Fibroblast of gingiva (primary cell): ENCODE results near the gene R3HDM1.
"Not testable (repeated sequence)": the region's sequence is repeated elsewhere in the genome, so short reads cannot be mapped to it uniquely, and the experiment has no call there.

ENCODE experiments used
- DNase-seq: peaks from one replicate; pipeline ENCODE4 v3.0.0-alpha.2; 2011; ENCODE audit warnings: low read depth

R3HDM1 gene

DNA sequence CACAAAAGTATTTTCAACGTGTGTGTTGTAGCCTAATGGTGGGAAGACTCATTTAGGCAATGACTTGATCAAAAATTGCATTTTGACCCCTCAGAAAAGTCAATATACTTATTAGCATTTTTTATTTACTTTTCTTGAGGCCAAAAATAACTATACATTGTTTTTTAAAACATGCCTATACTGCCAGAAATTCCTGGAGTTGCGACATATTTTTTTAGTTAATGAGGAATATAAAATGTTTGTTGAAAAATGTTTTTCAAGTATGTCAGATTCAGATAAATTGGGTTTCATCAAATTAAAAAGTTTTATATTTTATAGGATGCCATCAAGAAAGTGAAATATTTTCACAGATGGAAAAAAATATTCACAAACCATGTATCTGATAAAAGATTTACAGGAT lies 39.6 kb downstream of the R3HDM1 start:
- DNase-seq: no peak

DNA sequence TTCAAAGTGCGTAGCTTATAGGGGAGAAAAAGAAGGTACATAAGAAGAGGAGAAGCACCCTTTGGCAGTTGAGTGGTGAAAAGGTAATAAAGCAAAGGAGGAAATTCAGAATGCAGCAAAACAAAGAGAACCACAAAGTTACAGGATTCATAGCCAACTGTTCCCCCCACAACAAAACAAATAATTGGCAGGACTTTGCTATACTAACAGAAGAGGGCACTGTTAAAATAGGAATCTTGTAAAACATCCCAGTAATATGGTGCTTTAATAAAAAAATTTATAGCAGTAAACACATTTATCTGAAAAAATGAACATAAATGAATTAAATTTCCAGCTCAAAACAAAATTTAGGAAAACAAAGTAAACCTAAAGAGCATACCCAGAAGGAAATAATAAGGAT lies 42.3 kb downstream of the R3HDM1 start:
- DNase-seq: no peak

DNA sequence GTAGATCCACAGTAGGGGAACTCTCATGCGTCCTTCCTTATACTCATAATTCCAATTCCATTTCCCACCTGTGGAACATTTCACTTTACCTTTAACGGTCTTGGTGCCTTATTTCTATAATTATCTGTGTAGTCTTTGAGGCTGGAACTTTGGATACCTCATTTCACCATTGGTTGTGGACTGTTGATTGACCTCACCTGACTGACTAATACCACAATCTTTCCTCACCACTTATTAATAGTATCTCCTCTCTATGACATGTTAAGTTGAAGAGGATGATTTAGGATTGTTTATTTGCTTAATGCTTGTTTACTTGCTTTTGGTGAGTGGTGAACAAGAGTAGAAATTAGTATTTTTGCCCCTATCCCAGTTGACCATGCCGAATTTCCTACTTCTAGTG lies 50.0 kb downstream of the R3HDM1 start:
- DNase-seq: no peak

DNA sequence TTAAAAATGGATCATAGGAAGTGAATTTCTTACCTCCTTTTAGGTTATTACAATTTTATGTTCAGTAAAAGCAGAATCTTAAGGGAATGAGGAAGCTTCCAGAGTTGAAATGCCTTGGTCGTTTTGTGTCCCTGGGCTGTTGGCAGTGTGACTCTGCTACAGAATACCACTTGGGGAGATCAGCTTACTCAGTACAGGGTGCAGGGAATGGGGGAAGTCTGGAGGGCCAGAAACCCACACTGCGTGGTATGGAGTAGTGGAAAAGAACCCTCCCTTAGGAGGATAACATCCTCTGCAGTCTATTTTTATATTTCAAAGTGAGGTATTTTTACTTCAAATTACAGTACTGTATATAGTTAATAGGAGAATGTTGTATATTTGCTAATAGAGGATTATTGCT lies 51.1 kb downstream of the R3HDM1 start:
- DNase-seq: no peak

DNA sequence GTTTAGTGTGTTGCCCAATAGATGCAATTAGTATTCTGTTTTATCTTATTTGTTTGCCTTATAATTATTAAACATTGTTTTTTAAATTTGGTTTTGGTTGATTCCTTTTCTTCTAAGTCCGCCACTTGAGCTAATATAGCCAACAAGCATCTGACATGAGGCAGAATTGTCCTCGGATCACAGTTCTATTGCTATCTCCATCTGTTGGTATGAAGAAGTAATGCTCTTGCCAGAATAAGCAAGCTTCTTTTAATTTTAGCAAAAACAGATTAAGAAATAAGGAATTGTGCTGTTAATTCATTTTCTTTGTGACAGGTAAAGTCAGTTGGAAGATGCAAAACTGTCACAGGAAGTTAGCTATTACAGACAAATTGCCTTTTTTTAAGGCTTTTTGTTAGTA lies 54.3 kb downstream of the R3HDM1 start:
- DNase-seq: peak; percentile 14

DNA sequence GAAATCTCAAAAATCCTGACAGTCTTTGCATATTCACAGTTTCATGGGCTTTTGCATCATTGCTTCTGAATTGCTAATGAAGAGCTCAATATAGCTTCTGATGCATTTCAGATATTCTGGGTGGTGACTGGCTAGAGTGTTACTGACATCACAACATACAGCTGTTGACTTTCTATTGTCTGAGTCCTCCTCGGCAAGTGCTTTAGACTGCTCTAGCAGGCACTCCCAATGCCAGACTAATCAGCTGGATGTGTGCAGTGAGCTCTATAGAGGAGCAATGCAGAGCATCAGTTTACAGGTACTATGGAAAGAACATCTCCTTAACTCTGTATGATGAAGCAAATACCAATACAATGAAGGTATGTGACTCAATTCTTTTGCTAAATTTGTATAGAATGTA lies 54.9 kb downstream of the R3HDM1 start:
- no peak for DNase-seq

DNA sequence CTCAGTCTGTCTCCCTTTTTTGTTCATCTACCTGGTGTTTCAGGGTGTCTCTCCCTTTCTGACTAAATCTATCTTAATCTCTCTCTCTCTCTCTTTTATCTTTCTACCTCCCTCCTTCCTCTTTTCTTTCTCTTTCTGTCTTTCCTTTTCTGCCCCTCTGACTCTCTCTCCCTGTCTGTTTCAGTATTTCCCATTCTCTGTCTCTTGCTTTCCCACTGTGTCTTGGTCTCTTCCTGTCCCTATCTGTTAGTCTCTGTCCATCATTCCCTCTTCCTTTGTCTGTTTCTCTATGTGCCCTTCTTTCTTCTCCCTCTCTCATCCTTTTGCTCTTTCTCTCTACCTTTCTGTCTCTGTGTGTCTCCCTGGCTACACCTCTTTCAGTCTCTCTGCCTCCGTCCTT lies 56.7 kb downstream of the R3HDM1 start:
- no peak for DNase-seq

DNA sequence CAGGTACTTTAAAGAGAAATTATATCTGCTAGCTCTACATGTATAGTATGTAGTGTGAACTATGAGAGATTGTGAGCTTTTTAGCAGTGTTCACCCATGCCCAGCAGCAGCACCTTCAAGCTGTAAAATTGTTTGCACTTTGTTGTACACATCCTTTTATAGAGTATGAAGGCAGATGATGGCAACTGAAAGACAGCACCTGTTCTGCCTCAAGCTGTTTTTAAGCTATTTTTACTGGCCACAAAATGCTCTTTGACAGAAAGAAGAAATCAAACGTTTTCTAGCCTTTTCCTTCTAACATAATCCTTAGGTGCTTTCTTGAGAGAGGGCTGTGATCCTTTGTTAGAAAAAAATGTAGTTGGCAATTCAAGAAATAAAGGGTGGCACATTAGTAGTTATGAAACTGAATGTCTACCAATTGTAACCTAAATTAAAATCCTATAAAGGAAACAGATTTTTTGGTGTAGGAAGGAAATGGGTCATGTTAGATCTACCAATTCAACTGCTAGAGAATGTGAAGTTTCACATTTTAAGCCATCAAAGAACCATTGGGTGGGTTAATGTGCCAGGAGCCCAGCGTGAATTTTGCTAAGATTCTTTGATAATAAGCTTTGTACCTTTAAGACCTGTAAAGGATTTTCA lies 59.5 kb downstream of the R3HDM1 start:
- no peak for DNase-seq

DNA sequence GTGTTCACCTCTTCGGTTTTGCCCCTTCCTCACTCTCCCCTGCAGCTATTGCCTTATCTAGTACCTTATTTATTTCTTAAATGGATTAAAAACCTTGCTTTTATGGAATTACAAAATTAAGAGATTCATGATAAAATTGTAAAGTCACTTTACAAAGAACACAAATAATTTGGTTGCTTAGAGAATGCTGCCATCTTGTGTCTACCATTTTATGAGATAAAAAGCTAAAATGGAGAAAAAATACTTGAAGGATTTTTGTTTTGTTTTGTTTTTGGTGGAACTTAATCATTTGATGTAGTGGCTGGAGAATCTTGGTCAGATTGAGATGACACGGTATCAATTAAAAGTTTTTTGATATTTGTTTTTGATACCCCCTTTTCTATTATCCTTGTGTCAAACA lies 69.6 kb downstream of the R3HDM1 start:
- DNase-seq: peak; percentile 14

DNA sequence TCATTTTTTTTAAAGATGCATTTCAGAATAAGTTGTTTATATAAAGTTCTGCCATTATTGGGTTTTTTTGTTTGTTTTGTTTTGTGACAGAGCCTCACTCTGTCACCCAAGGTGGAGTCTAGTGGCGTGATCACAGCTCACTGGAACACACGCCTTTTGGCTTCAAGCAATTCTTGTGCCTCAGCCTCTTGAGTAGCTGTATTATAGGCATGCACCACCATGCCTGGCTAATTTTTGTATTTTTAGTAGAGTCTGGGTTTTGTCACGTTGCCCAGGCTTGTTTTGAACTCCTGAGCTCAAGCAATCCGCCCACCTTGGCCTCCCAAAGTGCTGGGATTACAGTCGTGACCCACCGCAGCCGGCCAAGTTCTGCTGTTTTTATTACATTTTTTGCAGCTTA lies 72.3 kb downstream of the R3HDM1 start:
- no peak for DNase-seq

DNA sequence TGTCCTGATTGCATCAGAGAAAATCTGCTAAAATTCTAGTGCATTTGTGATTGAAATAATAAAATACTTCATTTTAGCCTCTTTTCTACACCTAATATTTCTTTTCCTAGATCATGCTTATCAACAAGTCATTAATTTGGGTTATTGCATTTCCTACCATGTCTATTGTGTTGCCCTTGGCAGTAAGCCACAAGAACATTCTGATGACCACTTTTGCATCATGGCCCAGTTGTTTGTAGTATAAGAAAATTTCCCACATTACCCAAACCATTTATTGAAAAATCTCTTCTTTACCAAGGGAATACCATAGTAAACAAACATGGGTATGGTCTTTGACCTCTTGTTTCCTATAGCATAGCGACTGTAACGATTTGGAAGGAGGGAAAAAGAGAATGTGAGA lies 76.3 kb downstream of the R3HDM1 start:
- peak; percentile 11 for DNase-seq

DNA sequence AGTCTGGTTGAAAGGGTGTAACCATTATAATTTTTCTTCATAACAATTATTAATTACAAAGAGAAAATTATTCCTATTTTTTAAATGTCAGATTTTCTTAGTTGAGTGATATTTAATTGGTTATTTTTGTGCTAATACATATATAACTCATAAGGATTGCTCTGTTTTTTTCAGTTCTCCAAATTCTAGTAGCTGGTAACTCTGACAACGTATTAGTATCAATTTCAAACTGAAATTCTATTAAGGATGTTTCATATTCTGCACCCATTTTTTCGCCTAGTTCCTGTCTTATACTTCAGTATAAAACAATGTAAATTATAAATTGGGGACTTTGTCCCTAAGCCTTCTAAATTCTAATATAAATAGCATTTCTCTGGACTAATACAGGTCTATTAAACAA lies 81.0 kb downstream of the R3HDM1 start:
- no peak for DNase-seq

DNA sequence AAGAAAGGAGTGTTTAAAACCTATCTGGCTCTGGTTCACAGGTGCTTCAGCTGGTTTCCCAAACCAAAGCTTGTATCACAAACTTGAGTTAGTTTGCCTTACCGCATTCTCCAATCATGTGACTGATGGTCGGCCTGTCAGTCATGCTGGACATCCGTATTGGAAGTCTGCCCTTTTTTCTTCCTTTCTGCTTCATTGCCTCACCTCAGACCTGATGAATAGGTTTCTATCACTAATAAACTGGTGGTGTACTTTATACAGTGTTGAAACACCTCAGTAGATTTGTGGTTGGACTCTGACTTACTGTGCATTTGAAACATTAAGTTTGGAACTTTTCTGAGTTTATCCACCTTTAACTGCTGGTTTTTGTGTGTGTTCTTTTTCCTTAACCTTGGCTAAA lies 84.1 kb downstream of the R3HDM1 start:
- DNase-seq: no peak

DNA sequence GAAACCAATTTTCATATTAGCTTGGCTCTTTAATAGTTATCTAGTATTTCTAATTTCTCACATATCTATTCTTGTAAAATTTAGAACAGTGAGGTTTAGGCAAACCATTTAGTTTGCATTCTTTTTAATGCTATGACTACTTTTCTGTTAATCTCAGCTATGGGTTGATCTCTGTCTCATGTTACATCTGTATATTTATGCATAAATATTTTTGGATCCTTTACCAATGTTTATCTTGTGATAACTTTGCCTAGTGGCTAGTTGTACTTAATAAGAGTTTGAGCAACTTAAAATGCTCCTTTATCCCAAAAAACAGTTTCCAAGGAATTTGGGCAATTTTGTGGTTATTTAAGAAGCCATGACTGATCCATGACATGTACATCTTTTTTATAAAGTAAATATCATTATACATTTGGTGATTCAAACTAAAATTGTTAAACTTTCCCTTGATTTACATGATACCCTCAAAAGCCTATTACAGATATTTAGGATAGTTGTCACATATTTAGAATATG lies 86.3 kb downstream of the R3HDM1 start:
- DNase-seq: no peak

DNA sequence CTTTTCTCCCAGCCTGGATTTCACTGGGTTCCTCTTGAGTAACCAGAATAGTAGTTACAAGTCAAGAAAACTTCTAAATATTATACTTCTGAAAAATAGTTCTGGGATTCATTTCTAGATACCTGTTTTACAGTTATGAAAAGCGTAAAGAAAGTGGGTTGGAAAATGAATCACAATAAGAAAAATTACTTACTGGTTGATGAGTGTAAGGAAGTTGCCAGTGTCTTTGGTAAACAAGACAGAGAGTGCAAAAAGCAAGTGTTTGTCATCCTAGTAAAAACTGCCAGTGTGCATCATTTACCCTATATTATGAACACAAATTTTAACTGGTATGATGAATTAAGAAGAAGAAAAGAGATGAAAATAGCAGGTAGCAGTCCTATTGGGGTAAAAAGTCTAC lies 88.9 kb downstream of the R3HDM1 start:
- no peak for DNase-seq

DNA sequence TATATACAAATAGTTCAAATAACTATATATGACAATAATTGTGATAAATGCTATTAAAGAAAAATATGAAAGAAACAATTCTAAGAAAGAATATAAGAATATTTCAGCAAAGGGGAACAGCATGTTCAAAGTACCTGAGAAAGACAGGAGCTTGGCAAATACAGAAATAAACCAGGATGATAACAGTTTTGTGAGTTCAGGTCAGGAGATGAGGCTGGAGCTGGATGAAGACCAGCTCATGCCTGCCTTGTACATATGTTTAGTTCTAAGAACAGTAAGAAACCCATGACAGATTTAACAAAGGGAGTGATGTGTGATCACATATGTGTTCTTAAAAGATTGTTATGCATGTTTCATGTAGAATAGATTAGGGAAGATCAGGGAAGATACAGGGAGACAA lies 98.2 kb downstream of the R3HDM1 start:
- DNase-seq: no peak

DNA sequence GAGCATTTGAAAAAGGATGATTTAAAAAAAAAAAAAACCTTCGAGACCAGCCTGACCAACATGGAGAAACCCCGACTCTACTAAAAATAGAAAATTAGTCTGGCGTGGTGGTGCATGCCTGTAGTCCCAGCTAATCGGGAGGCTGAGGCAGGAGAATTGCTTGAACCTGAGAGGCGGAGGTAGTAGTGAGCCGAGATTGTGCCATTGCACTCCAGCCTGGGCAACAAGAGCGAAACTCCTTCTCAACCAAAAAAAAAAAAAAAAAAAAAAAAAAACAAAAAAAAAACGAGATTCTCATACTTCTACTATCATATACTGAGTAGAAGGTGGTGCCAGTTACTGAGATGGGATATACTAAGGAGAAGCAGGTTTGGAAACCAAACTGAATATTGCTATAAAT lies 98.8 kb downstream of the R3HDM1 start:
- DNase-seq: not testable (repeated sequence)

DNA sequence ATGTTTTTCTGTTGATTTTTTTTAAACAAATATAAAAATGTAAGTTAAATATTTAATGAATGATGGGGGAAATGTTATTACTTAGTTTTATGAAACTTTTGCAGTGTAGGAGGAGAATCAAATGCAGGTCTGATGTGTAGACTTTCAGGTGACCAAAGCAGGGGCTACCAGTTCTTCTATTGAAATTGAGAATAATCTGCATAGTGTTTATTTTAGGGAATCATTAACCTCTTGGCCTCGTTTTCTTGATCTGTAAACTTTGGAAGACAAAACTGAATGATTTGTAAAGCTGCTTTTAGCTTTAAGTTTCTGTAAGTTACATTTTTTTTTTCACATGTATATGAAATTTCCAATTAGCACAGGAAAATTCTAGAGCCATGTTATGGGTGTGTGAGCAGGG lies 99.2 kb downstream of the R3HDM1 start:
- DNase-seq: no peak

DNA sequence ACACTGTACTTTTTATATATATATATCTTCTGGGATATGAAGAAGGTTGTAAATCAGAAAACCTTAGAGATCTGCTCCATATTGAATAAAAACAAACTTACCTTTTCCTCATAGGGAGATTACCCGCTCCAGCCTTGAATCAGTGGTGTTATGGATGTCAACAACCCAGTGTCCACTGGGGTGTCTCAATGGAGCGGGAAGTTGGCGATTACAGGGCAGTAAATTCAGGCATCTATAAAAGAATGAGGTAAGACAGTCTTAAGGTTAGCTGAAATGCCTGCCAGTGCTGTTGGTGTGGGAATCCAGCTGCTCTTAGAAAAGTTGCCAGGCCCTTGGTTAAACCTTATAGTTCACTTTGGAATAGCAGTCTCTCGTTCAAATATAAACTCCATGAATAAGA lies 102.3 kb downstream of the R3HDM1 start:
- DNase-seq: no peak

DNA sequence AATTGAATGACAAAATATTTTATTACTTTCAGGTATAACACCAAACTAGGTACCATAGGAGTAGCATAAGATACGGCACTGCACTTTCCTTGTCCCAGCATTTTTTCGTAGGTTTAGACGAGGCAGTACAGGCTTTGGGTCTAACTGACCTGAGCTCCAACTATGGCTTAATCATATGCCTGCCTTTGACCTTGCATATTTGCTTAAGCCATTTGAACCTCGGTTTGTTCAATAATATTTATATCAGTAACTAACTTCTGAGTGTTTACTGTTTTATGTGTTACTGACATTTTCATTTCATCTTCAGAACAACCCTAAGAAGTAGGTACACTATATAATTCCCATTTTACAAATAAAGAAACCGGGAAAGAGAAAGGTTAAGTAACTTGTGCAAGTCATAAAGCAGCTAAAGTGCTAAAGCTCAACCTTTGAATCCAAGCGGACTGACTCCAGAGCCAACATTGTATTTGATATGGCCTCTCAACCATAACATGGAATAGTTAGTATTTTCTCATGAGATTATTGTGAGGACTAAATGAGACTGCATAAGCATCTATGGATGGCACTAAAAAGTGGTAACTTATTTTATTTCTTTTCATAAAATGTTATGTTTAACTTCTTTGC lies 104.0 kb downstream of the R3HDM1 start:
- DNase-seq: no peak

DNA sequence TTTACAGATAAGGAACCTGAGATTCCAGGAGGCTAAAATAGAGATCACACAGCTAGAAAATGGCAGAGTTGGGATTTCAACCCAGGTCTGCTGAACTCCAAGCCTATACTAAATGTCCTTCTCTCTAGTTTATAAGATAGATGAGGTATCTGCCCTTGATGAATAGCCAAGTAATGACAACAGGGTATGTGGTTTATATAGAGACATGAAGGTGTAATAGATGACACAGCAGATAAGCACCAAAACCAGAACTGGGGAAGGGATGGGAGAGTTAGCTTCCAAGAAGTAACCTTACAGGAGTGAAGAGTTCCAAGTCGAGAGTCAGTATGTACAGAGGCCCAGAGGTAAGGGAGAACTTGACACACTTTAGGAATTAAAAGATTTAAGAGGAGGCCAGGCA lies 105.7 kb downstream of the R3HDM1 start:
- DNase-seq: no peak

DNA sequence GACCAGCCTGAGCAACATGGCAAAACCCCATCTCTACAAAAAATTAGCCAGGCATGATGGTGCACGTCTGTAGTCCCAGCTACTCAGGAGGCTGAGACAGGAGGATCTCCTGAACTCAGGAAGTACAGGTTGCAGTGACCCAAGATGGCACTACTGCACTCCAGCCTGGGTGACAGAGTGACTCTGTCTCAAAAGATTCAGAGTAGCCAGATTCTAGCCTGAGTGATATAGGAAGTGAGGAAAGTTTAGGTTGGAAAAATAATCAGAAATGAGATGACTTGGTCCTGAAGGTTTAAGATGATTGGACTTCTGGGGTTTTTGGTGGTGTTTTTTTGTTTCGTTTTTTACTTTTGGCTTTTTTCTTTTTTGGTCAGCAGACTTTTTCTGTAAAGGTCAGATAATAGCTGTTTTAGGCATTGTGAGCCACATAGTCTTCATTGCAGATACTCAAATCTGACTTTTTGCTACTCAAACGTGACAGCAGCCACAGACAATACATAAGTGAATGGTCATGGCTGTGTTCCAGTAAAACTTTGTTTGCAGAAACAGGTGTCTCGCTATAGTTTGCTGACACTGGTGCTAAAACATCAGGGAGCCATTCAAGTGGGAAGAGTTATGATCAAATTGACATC lies 106.3 kb downstream of the R3HDM1 start:
- DNase-seq: no peak

DNA sequence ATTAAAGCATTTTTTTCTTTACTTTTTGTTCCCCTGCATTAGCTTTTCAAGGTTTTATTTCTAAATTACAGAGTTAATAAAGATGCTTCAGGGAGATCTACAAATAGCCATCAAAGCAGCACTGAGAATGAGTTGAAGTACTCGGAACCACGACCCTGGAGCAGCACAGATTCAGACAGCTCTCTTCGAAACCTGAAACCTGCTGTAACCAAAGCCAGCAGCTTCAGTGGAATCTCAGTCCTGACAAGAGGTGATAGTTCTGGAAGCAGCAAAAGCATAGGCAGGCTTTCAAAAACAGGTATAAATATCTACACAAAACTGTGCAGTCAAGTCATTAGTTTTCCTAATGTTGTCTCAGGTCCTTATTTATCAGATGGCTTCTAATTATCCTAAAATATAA lies 107.5 kb downstream of the R3HDM1 start:
- DNase-seq: no peak
